Measurements from ENCODE around the gene AKNA.

- TF ChIP-seq, protein P1, sequence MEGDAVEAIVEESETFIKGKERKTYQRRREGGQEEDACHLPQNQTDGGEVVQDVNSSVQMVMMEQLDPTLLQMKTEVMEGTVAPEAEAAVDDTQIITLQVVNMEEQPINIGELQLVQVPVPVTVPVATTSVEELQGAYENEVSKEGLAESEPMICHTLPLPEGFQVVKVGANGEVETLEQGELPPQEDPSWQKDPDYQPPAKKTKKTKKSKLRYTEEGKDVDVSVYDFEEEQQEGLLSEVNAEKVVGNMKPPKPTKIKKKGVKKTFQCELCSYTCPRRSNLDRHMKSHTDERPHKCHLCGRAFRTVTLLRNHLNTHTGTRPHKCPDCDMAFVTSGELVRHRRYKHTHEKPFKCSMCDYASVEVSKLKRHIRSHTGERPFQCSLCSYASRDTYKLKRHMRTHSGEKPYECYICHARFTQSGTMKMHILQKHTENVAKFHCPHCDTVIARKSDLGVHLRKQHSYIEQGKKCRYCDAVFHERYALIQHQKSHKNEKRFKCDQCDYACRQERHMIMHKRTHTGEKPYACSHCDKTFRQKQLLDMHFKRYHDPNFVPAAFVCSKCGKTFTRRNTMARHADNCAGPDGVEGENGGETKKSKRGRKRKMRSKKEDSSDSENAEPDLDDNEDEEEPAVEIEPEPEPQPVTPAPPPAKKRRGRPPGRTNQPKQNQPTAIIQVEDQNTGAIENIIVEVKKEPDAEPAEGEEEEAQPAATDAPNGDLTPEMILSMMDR (IDR thresholded peaks at IDR 0.05; ENCODE audit: insufficient read depth, low read depth, low read length), result no peak
- no peak for TF ChIP-seq EZH2 (IDR thresholded peaks at IDR 0.05; ENCODE audit: insufficient read depth, low read length)
Observed at GRCh38 chr9:114416290-114416689, 28.5 kb upstream of the AKNA start.
